Islet of Langerhans (tissue), 1 donor: ENCODE results near the gene PADI1.

Source experiments
- FAIRE-seq: peaks from one replicate; lab custom pipeline; 2011; peaks lifted over from hg19 to GRCh38; lab: Jason Lieb, UNC

The PADI1 gene

DNA sequence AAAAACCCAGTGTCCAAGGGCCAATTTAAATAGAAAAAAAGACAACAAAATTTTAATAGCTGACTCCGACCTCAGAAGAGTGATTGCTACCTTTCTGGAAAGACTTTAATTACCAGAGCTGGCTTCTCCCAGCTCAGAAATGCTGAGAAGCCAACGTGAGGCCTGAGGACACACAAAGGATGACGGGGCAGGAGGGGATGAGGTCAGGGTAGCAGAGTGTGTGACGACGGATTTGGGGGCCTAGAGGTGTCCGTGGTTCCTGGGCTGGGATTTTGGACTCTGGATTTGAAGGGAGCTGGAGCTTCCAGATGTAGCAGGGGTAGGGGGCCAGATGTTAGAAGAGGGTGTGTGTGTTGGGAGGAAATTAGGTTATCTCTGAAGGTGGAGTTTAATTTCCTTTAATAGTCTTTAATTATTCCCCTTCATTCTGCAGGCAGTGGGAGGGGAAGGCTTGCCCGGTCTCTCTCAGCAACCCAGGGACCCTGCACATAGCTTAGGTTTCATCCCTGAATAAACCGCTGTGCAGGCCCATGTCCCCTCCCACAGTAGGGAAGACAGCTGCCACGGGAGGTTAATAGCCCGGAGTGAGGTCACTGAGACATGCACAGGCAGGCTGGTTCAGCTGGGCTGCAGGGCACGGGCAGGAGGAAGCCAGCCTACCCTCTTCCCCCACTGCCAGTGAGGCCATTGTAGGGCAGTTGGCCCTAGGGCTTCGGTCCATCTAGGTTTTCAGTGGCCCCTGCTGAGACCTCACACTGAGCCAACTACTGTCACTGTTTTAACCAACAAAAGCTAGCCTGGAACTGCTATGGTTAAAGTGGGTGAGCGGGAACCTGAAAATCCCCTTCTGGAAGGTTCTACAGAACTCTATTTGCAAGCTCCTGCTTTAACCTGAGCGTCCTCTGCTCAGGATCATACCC lies 40.2 kb downstream of the PADI1 start:
- no peak for FAIRE-seq

DNA sequence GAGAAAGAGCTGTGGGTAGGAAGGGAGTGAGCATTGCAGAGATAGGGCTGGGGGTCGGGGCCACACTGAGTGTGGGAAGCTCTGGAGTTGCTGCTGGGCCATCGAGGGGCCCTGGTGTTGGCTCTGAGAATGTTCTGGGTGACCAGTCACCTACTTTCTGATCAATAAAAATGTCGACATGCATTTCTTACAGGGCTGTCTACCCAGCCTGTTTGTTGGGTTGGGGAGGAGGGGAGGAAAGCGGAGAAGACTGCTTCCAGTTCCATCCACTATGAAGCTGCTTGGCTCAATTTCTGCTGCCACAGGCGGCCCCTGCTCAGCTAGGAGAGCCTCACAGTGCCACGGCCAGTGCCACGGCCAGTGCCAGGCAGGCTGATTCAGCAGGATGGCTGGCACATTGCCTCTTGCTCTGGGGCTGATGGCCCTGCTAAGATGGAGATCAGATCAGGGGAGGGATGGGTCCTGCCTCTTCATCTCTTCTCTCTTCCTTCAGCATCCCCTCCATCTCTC lies 40.9 kb downstream of the PADI1 start:
- FAIRE-seq = no peak

DNA sequence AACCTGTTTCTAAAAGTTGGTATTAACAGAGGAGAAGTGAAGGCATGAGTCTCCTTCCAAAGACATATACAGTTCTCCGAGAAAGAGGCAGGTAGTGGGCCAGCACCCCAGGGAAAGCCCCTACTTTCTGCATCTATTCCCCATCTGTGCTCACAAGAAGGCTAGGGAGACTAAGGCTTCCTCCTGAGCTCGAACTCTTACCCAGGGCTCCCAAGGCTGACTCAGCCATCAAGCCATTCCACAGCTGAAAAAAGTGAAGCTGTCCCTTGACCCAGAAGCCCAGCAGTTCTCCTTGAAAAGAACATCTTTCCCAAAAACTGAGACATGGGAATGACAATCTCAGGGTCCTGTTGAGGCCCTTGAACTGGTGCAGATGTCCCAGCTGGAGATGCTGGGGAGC lies 42.0 kb downstream of the PADI1 start:
- no peak for FAIRE-seq

DNA sequence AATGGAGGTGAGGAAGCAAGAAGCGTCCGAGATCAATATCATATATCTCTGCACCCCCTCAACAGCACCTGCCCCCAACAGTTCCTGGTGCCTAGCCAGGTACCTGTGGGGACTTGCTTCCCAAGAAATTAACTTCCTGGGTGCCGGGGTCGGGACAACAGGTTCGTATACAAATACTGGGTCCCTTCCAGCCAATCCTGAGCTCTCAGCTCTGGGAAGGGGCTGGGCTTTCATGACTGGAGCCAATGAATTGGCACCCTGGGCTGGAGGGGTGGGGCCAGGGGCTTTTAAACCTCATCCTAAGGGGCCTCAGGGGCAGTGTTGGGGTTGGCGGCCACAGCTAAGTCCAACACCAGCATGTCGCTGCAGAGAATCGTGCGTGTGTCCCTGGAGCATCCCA lies 43.9 kb downstream of the PADI1 start, which contains the start of gene PADI3:
TSS of gene PADI3 (plus strand) at position 318 of the 400 bp plus-strand sequence. CDS start at position 358, 40 bp downstream.
- FAIRE-seq = no peak

DNA sequence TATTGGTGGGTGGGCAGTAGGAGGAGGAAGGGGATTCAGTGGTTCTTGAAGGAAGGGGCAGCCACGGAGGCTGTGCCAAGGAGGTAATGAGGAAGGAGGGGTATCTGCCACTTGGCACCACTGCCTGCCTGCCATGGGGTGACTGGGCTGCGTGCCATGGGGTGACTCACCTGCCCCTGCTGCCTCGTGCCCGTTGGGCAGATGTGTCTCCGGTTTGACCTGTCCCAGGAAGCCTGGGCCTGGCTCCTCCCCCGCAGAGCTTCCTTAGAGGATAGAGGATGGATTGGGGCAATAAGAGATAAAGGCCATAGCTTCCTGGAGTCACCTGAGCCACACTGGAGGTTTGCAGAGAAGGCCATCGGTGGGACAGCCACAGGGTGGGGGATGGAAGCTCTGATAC lies 45.7 kb downstream of the PADI1 start:
- FAIRE-seq = no peak

DNA sequence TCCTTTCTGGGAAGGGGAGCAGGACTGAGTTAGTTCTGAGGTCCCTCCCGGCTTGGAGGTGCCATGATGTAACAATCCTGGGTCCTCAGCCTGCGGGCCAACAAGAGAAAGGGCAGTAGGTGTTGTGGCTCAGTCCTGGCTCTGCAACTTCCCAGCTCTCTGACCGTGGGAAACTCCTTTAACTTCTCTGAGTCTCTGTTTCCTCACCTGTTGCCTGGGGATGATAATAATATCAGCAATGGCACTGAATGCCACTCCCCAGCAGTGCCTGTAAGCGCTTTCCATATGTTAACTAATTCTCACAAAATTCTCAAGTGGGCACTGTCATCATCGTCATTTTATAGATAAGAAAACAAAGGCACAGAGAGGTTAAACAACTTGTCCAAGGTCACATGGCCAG lies 46.3 kb downstream of the PADI1 start:
- no peak for FAIRE-seq

DNA sequence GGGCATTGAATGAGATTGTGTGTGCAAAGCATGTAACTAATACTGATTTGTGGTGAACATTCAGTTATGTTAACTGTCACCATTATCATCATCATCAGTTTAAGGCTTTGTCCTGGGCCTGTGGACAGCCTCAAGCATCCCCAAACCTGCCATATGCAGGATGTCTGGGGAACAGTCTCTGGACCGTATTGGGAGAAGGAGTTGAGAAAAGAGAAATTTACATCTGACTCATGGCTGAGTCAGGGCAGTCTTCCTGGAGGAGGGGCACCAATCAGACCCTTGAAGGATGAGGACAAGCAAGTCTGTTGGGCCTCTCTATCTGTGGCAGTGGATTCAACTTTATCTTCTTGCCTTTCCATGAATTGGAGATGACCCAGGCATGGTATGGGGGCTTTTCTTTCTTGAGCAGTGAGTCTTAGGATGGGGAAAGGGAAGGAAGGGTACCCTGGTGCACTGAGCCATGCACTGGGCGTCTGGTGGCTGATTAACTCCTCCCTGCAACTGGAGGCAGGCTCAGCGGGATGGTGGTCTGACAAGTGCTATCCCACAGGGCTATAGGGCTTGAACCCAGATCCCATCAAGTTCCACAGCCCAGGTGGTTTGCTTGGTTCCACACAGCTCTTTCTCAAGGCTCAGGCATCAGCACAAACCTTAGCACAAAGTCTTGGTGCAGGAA lies 46.9 kb downstream of the PADI1 start:
- FAIRE-seq = no peak

DNA sequence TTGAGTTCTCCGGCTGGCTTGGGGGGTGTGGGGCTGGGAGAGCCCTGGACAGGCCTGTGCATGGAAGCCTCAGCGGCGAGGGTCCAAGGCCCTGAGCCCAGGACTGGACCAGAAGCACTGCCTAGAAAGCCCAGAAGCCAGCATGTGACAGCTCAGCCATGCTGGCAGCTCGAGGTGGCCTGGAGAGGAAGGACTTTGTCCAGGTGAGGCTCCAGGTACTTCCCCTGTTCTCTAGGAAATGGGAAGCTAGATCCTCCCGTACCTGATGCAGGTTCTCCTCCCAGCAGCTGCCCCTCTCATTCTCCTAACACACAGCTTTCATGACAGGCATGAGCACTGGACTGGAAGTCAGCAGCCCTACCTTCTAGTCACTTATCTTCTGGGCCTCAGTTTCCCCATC lies 50.4 kb downstream of the PADI1 start:
- no peak for FAIRE-seq

DNA sequence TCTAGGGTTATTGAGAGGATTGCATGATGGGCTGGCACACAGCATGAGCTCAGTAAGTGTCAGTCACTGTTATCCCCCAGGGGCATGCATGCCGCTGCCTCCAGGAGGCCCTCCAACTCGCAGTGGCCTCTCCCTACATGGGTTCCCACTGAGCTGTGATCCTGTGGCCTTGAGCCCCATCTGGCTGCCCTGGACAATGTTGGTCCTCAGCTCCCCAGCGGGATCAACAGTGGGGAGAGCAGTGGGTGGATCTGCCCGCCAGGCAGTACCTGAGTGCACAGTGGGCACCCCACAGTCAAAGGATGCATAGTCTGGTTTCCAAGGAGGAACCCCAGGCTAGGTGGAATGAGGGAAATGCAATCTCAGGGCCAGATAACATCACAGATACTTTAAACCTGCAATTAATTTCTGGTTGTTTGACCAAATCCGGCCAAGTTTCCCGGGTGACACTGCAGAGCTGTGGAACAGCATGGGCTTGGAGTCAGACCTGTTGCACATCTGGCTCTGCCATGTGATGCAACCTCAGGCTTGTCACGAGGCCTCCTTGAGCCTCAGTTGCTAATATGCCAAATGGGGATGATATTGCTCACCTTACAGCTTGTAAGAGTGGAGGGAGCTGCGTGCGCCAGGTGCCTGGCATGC lies 53.3 kb downstream of the PADI1 start:
- no peak for FAIRE-seq

DNA sequence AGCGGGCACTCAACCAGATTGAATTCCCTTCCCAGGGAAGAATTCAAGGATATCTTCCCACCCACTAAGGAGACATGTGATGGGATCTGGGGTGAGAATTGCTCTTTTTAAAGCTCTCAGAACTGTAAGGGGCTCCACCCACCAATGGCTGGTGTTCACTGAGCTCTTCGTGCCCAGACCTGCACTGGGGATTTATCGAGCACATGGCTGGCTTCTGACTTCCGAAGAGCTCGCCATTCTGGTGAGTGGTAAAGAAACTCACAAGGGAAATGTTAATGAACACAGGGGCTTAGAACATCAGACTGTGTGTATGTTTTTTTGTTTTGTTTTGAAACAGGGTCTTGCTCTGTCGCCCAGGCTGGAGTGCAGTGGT lies 53.8 kb downstream of the PADI1 start:
- no peak for FAIRE-seq

DNA sequence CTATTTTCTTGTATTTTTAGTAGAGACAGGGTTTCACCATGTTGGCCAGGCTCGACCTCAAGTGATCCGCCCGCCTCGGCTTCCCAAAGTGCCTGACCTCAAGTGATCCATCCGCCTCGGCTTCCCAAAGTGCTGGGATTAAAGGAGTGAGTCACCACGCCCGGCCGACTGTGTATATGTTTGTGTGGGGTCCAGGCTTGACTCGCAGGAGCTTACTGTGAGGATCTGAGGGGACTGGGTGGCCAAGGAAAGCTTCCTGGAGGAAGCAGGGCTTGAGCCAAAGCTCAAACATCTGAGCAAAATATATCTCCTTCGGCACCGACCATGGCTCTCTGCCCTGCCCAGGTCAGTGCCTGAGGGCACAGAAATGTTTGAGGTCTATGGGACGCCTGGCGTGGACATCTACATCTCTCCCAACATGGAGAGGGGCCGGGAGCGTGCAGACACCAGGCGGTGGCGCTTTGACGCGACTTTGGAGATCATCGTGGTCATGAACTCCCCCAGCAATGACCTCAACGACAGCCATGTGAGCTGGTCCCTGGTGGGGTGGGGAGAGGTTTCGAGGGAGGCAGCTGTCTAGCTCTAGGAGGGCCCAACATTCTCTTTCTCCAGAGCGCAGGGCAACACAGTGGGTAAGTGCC lies 54.4 kb downstream of the PADI1 start:
- FAIRE-seq = no peak

DNA sequence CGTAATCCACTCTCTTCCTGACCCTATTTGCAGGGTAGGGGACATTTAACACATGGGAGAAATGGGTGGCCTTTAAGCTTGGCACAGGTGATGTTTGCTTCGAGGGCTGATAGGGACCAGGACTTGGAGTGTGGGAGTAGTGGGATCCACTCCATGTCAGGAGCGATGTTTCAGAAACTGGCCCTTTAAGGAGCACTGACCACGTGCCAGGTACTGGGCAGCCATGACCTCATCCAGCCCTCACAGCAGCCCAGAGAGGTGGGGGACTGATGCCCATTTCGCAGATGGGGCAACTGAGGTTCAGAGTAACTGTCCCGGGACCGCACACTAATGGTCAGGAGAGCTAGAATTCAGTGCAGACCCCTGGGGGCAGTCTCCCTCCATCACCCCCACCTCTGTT lies 55.3 kb downstream of the PADI1 start:
- FAIRE-seq = no peak

DNA sequence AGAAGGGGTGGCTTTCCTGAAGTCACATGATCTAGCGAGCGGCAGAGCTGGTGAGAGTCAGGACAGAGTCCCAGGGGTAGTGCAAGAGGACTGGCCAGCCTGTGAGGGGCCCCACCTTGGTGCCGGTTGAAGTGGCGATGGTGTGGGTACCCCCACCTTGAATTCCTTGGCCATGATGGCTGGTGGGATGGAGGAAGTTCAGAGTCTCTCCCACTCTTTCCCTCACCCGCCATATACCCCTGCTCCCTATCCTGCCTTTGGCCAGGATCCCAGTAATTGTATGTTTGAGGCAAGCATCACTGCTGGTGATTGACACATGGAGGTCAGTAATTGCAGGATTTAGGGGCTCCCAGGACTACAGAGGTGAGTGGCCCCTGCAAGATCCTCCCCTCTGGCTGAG lies 55.8 kb downstream of the PADI1 start:
- FAIRE-seq = no peak

DNA sequence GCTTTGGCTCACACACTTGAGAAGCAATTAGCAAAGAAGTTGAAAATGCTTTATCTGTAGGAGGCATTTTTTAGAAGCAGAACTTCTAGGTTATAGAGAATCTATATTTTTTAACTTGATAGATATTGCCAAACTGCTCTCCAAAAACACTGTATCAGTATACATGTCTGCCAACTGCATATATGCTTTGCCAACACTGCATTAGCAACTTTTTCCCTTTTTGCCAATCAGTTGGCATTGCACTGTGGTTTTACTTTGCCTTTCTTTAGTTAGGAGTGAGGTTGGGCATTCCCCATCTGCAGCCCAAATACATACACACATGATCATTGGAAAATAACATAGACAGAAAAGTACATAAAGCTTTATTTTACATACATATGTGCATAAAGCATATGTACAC lies 59.0 kb downstream of the PADI1 start:
- FAIRE-seq = no peak

DNA sequence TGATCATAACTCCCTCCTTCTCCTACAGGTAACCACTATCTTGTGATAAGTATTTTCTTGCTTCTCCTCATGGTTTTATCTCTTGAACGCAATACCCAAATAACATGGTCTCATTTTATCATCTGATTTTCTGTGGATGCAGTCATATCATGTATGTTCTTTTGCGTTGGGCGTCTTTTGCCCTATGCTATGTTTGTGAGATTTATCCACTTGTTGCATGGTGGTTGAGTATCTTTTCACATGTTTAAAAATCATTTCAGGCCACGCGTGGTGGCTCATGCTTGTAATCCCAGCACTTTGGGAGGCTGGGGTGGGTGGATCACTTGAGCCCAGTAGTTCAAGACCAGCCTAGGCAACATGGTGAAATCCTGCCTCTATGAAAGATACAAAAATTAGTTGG lies 59.5 kb downstream of the PADI1 start:
- no peak for FAIRE-seq

DNA sequence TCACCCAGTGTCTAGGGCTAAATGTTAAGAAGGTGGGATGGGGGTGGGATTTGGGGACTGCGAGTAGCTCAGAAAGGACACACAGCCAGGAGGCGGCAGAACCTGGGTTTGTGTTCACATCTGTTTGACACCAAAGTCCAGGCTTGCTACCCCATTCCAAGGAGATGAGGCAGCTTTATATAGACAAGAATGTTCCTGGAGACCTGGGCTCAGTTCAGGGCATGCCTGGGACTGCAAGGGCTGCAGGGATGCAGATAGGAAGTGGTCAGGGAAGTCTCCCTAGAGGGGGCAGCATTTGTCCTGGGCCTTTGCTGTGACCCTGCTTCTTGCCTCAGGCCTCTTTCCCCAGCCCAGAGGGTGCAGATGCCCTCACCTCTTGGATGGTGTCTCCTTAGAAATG lies 60.2 kb downstream of the PADI1 start:
- FAIRE-seq = no peak

DNA sequence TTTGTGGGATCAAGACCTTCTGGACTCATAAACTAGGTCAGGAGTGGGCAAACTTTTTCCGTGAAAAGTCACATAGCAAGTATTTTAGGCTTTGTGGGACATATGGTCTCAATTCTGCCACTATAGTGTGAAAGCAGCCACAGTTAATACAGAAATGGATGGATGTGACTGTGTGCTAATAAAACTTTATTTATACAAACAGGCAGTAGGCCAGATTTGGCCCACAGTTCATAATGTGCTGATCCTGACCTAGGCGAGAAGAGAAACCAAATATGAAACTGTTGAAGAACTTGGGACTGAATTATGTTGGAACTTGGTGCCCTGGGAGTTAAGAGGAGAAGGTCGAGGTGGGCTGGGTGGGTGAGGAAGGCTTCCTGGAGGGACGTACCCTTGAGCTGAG lies 61.0 kb downstream of the PADI1 start:
- FAIRE-seq = no peak

DNA sequence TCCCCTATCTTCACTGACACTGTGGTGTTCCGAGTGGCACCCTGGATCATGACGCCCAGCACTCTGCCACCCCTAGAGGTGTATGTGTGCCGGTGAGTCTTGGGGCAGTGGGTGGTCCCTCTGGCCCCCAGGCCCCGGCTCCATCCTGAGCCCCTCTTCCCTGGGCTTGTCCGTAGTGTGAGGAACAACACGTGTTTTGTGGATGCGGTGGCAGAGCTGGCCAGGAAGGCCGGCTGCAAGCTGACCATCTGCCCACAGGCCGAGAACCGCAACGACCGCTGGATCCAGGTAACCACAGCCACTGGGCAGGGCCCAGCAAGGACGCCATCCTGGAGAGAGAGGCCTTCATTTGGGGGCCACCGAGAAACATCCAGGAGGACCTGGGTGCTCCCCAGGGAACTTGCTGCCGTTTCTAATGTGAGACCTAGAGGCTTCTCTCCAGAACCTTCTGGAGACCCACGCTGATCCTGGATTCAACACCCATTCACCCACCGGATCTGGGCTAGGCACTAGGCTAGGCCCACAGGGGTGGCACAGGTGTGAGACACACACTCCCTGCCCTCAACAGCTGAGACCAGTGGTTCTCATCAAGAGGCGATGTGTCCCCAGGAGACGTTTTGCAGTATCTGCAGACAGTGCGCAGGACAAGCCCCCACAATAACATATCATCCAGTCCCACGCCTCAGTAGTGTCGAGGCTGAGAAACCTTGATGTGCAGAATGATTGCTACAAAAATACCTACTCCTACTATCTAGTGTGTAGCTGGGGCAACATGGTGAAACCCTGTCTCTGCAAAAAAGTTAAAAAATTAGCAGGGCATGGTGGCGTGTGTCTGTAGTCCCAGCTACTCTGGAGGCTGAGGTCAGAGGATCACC lies 66.2 kb downstream of the PADI1 start:
- FAIRE-seq = no peak

DNA sequence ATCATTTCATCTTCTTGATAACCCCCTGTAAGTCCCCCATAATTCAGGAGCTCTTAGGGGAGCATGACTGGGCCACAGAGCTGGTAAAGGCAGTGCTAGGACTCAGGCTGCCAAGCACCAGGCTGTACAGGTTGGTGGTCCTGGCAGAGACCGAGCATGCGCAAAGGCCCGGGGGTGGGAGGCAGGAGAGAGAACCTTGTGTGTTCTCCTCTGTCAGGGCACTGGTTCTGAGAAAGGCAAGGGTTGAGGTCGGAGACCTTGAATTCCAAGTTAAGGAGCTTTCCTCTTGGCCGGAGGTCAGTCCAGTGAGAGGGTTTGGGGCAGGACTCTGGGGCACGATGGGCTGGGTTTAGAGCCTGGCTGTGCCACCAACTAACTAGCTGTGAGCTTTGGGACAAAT lies 67.1 kb downstream of the PADI1 start:
- FAIRE-seq = no peak

DNA sequence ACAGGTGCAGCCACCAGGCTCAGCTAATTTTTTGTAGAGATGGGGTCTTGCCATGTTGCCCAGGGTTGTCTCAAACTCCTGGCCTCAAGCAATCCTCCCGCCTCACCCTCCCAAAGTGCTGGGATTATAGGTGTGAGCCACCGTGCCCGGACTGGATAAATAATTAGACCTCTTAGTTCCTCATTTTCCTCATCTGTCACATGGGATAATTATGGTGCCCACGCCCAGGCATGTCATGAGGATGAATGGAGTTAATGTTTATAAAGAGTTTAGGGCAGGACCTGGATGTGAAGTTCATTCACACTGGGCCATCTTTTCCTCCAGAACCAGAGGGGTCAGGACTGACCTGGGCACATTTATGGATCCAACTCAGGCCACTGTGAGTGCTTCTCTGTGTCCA lies 67.7 kb downstream of the PADI1 start:
- no peak for FAIRE-seq

DNA sequence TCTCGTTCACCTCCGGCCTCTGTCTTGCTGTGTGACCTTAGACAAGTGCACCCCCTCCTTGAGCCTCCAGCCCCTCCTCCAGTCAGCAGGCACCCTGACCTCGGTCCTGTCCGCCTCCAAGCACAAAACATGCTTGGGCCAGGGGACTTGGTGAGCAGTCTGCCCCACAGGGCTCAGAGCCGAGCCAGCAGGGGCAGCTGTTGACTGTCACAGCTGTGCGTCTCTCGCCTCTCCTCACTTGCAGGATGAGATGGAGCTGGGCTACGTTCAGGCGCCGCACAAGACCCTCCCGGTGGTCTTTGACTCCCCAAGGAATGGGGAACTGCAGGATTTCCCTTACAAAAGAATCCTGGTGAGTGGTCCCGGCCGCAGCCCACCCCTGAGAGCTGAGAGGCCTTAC lies 68.2 kb downstream of the PADI1 start:
- FAIRE-seq = no peak
